MM.1S (cell line): ENCODE data around the gene BHMT2.

ENCODE experiments used
- CTCF ChIP-seq: fragments of 300-600 bp; sonication (generic); IDR thresholded peaks from 2 replicates; pipeline ENCODE4 v1.5.1; 2016; ENCODE audit warnings: antibody characterized with exemption, low read length, mixed read lengths
- EZH2 ChIP-seq: fragments of 300-600 bp; sonication (generic); optimal IDR thresholded peaks from 2 replicates; pipeline ENCODE3; 2017; ENCODE audit warnings: low read depth, mild to moderate bottlenecking, antibody characterized with exemption, low read length, mixed read lengths

GRCh38 chr5:79023348-79023747 lies 46.2 kb upstream of the BHMT2 start:
- TF ChIP-seq CTCF = no peak
- TF ChIP-seq EZH2 = no peak
